NCI-H526 (cell line): ENCODE results near the gene APOO.
"Not testable (repeated sequence)": the region's sequence is repeated elsewhere in the genome, so short reads cannot be mapped to it uniquely, and the experiment has no call there.

Source experiments
- DNase-seq, 2 experiments: peaks; one replicate each; lab custom pipeline; 2025; lab: John Stamatoyannopoulos, UW

The APOO gene

DNA sequence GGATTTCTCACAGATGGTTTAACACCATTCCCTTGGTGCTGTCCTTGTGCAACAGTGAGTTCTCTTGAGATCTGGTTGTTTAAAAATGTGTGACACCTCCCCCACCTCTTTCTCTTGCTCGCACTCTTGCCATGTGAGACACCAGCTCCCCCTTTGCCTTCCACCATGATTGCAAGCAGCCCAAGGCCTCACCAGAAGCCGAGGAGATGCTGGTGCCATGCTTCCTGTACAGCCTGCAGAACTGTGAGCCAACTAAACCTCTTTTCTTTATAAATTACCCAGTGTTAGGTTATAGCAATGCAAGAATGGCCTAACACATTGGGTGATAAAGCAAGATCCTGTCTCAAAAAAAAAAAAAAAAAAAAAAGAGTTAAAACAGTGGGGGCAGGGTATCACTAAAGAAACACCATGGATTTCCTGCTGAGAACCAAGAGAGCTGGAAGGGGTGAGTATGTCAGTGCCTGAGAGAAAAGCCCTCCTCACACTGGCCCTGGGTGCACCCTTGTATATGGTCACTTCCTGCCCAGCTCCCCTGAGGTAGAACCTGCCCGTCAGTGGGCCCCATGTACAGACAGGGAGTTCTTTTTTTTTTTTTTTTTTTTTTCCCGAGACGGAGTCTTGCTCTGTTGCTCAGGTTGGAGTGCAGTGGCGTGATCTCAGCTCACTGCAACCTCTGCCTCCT lies 46.4 kb downstream of the APOO start:
- no peak for DNase-seq

DNA sequence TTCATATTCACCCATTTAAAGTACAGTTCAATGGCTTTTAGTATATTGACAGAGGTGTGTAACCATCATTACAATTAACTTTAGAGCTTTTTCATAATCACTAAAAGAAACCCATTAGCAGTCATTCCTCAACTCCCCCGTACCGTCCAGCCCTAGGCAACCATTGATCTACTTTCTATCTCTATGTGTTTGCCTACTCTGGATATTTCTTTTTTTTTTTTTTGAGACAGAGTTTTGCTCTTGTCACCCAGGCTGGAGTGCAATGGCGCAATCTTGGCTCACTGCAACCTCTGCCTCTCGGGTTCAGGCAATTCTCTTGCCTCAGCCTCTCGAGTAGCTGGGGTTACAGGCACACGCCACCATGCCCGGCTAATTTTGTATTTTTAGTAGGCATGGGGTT lies 48.5 kb downstream of the APOO start:
- not testable (repeated sequence) for DNase-seq

DNA sequence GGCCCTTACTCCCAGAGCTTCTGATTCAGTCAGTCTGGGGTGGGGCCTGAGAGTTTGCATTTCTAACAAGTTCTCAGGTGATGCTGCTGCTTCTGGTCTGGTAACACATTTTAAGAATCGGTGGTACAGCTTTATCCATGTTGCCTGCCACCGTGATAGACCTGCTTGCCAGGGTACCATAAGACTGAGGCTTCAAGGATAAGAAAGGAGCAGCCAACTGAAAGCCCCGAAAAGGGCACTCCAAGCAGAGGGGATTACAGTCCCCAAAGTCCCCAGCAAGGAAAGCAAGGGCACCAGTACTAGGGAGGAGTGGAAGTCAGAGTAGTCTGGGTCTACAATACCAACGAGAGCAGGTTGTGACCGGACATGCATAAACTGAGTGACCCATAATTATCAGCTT lies 49.8 kb downstream of the APOO start:
- no peak for DNase-seq

DNA sequence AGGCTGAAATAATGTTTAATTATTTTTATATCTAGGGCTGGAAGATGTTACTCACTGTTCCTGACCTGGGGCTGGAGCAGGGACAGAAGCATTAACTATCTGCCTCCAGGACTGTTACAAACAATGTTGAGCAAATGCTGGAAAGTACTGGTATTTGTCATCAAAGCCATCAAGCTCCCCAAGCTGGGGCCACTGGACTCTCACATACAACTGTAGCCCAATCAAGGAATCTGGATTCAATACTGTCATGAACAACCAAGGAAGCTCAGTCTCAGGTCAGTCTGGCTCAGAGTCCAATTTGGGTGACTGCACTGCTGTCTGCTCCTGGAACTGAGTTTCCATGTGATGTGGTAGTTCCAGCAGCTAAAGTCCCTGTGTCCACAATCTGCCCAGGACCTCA lies 50.4 kb downstream of the APOO start:
- DNase-seq: no peak

DNA sequence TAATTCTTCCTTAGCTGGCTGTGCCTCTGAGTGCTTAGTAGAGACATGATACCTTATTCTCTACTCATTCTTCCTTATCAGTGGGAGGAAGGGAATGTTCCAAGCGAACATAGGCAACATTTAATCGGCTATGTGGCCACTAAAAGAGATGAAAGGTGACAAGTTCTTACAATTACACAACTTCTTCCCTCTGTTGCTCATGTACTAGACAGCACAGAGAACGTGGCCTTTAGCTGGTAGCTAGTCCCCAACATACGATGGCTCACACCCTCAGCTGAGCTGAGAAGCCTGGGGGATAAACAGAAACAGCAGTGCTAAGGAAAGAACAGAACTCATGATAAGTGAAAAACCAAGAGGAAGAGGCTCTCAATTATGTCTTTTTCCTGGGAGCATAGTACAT lies 52.2 kb downstream of the APOO start:
- no peak for DNase-seq

DNA sequence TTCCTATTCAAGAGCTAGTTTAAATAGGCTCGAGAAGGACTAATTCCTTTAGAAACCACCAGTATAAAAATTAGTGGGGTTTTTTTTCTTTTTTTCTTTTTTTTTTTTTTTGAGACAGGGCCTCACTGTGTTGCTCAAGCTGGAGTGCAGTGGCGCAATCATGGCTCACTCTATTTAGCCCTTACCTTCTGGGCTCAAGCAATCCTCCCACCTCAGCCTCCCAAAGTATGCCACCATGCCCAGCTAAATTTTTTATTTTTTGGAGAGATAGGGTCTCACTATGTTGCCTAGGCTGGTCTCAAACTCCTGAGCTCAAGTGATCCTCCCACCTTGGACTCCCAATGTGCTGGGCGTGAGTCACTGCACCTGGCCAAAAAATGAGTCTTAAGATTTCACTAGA lies 52.8 kb downstream of the APOO start:
- no peak for DNase-seq

DNA sequence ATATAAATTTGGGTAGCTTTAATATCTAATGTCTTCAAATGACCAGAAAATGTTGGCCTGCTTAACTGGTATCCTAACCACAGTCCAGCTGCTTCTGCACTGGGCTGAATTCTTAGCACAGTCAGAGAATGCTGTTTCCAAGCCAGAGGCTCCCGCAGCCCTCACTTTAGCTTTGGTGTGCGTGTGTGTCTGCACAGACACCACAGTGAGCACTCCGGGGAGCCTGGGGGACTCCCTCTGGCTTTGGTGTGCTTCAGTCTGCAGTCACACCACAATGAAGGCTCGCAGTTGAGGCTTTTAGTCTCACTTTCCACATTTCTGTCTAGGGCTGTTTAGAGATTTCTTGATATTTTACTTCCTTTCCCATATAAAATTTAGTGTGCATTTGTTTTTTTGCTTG lies 53.6 kb downstream of the APOO start:
- no peak for DNase-seq

DNA sequence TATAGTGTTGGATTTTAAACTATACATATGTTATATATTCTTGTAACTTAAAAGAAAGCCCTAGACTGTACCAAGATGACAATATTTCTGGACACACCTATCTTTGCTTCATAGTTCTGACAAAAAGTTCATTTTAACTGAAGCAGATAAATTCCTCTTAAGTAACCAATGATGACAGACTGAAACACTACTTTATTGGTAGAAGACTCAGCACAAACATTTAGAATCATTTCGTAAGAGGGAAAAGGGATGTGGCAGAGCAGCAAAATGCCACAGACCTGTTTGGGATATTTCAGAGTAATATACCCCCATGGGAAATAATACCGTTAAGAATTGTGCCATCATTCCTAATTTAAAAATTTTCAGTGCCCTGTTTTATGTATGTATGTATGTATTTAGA lies 56.2 kb downstream of the APOO start:
- DNase-seq: no peak

DNA sequence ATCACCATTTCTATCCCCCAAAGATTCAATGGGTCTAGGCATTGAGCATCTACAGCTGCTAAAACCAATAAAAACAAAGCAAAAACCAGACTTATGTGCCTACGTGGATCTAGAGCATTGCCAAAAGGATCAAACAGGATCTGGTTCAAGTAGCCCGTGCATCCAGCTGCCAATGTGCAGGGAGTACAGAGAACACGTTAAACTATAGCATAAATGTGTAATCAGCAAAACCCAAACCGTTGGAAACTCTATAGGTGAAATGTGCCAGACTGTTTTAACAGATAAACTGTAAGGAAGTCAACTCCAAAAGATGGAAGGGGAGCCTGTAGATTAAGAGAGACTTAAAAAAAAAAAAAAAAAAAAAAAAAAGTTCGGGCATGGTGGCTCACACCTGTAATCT lies 58.5 kb downstream of the APOO start:
- DNase-seq: no peak

DNA sequence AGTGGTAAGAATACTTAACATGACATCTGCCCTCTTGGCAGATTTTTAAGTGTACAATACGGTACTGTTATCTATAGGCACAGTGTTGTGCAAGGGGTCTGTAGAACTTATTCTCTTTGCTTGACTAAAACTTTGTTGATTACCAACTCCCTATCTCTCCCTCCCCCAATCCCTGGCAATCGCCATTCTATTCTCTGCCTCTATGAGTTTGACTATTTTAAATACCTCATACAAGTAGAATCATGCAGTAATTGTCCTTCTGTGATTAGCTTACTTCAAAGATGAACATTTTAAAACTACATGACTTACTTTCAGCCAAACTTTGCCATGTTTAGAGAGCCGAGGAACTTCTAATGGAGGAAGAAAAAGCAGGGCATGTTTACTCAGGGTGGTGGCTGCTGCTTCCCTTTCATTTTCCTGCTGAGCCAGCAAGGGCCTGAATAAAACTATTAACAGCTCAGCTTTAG lies 62.4 kb downstream of the APOO start:
- no peak for DNase-seq

DNA sequence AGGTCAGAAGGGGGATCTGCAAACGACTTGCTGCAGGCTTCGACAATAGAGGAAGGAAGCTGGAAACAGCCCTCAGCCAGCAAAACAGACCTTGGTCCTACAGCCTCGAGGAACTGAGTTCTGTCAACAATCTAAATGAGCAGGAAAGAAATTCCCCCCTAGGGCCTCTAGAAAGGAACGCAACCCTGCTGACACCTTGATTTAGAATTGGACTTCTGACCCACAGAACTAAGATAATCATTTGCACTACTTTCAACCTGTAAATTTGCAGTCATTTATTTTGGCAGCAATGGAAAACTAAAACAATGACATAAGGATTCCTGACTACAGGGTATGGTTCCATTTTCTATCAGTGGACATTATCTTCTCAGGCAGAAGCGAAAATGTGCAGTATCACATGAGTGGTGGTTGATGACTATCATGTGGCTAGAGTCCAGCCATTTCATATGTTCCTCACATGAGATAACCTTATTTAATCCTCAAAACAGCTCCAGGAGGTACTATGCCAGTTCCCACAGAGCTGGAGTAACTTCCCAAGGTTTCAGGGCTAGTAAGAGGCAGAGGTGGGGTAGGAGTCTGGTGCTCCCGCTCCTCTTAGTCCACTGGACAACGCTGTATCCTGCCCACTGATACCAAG lies 63.1 kb downstream of the APOO start:
- no peak for DNase-seq

DNA sequence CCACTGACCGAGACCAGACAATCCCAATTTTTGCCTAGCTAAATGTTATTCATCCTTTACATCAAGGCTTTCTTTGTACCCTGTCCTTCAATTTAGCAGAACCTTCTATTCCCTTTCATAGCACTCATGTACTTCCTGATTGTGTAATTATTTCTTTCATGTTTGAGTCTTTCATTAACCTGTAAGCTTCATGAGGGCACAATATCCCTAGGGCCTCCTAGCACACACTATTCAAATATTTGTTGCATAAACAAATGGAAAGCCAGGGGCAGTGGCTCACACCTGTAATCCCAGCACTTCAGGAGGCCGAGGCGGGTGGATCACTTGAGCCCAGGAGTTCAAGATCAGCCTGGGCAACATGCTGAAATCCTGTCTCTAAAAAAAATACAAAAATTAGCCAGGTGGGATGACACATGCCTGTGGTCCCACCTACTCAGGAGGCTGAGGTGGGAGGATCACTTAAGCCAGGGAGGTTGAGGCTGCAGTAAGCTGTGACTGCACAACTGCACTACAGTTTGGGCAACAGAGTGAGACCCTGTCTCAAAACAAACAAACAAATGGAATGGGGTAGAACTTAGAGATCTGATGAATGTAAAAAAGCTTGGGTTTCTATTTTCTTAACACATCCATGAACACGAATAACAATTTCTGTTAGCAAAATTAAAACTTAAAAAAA lies 65.8 kb downstream of the APOO start:
- DNase-seq: no peak

DNA sequence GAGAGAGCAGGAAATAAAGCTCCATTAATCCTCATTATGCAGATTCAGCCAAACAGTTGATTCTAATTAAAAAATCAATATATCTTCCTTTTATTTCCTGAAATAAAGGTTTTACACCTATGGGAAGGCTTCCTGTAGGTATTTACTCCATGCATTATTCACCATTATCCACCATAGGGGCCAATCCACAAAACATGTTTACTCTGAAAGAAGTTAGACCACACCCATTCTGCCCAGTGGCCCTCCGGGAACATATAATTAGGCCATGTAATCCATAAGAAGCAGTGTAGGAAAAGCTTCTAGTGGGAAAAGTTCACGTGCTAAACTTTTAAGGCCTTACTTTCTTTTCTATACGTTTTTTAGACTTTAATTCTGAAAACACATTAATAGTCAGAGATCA lies 67.1 kb downstream of the APOO start:
- DNase-seq: no peak

DNA sequence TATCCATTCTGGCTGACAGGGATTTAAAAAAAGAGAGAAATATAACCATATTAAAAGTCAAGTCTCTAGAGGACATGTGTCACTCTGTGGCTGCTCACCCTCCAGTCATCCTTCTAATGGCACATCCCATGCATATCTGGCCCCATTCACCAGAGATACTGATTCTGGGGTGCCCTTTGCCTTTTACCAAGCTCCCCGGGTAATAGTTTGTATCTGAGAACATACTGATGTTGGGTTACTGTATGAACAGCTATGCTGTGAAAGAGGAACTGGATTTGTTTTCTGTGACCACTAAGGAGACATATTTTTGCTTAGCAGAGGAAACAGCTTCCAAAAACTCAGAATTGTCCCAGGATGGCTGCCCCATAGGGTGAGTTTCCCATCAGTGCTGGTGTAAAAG lies 68.8 kb downstream of the APOO start:
- no peak for DNase-seq

DNA sequence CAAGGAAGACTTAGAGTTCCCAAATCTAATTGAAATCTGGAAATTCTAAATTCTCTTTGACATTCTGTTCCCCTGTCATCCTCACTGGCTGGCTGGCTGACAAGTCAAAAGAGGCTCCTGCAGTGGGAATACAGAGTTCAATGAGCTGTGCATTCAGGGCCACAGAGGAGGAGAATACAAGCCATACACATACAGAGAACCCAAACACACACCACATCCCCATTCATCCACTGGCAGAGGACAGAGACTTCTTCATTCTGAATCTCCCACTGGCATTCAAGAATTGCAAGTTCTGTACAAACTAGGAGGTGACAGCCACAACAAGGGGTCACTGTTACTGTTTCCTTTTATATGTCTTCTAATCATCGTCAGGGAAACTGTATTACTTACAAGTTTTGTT lies 75.0 kb downstream of the APOO start:
- DNase-seq: no peak

DNA sequence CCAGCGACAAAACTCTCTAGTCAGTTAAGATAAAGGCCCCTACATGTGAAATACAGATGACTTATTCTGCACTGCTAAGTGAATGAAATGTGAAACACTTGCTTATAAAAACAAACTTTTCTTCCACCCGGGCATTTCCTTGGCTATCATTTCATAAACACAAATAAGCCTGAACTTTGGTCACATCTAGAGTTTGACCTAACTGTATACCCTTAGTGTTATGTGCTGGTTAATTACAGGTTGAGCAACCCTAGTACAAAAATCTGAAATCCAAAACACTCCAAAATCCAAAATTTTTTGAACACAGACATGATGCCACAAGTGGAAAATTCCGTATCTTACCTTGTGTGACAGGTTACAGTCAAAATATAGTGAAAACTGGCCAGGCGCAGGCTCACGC lies 78.9 kb downstream of the APOO start:
- no peak for DNase-seq

DNA sequence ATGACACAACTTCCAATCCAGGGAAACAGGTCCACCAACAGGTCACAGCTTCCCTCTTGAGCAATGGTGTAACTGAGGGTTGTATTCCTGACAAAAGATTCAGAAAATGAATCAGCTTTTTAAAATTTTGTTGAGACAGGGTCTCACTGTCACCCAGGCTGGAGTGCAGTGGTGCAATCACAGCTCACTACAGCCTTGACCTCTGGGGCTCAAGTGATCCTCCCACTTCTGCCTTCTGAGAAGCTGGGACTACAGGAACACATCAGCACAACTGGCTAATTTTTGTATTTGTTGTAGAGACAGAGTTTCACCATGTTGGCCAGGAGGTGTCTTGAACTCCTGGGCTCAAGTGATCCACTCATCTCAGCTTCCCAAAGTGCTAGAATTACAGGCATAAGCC lies 81.1 kb downstream of the APOO start:
- no peak for DNase-seq

DNA sequence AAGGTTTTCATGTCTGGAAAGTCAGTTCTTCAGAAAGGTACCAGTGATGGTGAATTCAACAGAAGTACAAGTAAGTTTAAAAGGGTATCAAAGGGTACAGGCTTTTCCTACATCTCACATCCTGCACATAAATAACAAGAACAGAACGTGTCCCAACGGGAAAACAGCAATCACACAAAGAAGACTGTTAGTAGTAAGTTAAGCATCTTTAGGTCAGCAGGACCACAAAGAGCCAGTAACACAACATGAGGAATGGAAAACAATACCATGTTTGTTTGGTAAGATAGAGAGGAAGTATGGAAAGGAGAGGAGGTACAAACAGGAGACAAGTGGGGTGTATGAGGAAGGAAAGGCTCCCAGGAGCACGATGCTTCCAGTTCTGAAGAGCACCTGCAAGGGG lies 81.5 kb downstream of the APOO start:
- DNase-seq: no peak

DNA sequence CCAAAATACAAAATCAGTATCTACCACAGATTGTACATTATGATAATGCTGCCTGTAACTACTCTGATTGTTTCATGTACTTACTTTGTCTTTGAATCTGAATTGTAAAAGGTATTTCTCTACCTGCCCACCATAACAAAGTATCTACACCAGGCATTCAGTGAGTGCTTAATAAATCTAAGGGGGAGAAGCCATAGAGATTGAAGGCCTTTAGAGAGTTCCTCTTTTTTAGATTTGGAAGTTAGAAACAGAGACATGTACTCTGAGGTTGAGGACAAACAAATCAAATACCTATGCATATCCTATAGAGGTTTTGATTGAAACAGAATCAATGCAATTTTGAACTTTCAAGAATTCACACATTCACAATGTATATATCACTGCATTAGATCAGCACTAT lies 82.1 kb downstream of the APOO start:
- DNase-seq: no peak

DNA sequence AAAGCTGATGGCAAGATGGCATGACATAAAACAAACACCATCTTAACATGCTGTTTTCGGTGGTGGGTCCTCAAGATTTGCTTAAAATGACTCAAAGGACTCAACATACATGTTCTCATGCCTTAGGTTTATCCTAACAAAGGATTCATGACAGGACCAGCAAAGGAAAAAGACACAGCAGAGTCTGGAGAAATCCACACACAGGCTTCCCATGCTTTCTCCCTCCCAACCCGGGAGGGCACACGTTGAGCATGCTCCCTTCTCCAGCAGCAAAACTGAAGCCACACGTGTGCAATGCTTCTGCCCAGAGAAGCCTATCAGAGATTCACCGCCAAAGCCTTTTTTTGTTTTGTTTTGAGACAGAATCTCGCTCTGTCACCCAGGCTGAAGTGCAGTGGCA lies 84.9 kb downstream of the APOO start:
- peak; percentile 35 to 55 for DNase-seq

DNA sequence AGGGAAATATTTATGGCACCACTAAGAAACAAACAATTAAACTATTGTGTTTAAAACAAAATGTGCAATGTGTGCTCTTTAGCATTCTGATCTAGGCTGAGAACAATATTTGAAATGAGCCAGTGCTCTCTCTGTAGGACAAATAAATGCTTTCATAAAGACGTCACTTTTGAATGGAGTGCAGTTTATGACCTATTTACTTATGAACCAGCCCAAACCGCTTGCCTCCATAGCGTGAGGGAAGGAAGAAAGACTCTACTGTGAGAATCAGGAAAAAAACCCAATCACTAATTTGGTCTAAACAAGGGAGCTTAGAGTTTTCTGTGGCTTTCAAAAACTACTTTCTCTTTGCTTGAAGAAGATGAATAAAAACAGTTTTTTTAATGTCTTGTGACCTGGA lies 85.3 kb downstream of the APOO start:
- DNase-seq: peak; percentile 84 to 90

DNA sequence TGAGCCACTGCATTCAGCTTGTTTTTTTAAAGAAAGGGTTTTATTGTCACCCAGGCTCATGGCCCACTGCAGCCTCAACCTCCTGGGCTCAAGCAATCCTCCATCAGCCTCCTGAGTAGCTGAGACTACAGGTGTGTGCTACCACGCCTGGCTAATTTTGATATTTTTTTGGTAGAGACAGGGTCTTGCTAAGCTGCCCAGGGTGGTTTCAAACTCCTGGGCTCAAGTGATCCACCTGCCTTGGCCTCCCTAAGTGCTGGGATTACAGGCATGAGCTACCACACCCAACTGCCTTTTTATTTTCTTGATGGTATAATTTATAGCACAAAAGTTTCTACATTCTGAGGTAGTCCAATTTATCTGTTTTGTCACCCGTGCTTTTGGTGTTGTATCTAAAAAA lies 85.9 kb downstream of the APOO start:
- no peak for DNase-seq

DNA sequence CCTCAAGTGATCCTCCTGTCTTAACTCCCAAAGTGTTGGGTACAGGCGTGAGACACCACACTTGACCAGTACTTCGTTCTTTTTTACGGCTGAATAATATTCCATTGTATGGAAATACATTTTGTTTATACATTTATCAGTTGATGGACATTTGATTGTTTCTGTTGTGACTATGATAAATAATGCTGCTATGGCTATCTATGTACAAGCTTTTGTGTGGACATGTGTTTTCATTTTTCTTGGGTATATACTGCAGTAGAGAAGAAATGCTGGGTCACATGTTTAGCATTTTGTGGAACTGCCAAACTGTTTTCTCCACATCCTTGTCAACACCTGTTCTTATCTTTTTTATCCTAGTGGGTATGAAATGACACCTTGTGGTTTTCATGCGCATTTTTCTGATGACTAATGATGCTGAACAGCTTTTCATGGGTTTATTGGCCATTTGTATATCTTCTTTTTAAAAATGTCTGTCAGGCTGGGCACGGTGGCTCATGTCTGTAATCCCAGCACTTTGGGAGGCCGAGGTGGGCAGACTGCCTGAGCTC lies 87.4 kb downstream of the APOO start:
- no peak for DNase-seq
